H1 (cell line): ENCODE data around the gene CD300LF. TPM values are rescaled to one million over a fixed set of nuclear protein-coding genes. Genes with fewer than 3 reads are reported as not detected.

ENCODE experiments used
- SP4 ChIP-seq: IDR thresholded peaks from 2 replicates; pipeline ENCODE4 v1.6.1; 2012; ENCODE audit warnings: low read length, inconsistent platforms
- polyA plus RNA-seq, 7 experiments: library from polyadenylated mRNA; depleted of rRNA in 3 of 7; stranded (reverse) in 5 of 7; unstranded in 2 of 7; fragments of >200 nt in 5 of 7; fragments of 200-250 nt in 2 of 7; gene quantifications; 1 replicate in 5 of 7; 2 replicates in 1 of 7; 4 replicates in 1 of 7; pipeline versions ENCODE4 v1.2.1 to v1.2.3, GENCODE V29; 2011 to 2013; ENCODE audit warnings: missing spikeins in 2 of 7, mixed read lengths in 2 of 7
- total RNA-seq: library from RNA; stranded (reverse); fragmentation: NEBNext Ultra II Directional; extraction: Animal tissue kit (Norgen Biotek cat#: 25700); gene quantifications from 2 replicates; pipeline ENCODE4 v1.2.1, GENCODE V29; 2021
- TF ChIP-seq, protein P1 (sequence below): IDR thresholded peaks from 2 replicates; pipeline ENCODE4 v1.6.1; 2012; ENCODE audit warnings: inconsistent platforms

Gene CD300LF
- total and polyA plus RNA-seq, 2 of the 8 experiments (the other 6 are each of a cell fraction or from before 2014, with no cell fraction given), result not detected

- TF ChIP-seq, protein P1, sequence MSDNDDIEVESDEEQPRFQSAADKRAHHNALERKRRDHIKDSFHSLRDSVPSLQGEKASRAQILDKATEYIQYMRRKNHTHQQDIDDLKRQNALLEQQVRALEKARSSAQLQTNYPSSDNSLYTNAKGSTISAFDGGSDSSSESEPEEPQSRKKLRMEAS, result no peak
- TF ChIP-seq SP4, result no peak
- TF ChIP-seq, all 59 proteins: peak for 0
These were observed 42.8 kb upstream of the CD300LF start (continued) for GRCh38 chr17:74755533-74755932.
